WI38 (cell line): ENCODE data around the gene MTFR2.

Source experiments
- H3K4me3 ChIP-seq: 2 replicates; pipeline ENCODE4 v1.5.1; 2011; ENCODE audit warnings: low read depth, mild to moderate bottlenecking, control low read depth, low read length
- CTCF ChIP-seq: IDR thresholded peaks from 2 replicates; pipeline ENCODE4 v1.5.1; 2012; ENCODE audit warnings: low read depth, mild to moderate bottlenecking, control low read depth, low read length

The MTFR2 gene

GRCh38 chr6:136210398-136211165, 39.5 kb downstream of the MTFR2 start:
- no peak for TF ChIP-seq CTCF
- no peak overlapping the region for H3K4me3 ChIP-seq

GRCh38 chr6:136209496-136209895, 40.6 kb downstream of the MTFR2 start:
- no peak overlapping the region for H3K4me3 ChIP-seq
- TF ChIP-seq CTCF: no peak

- H3K4me3 ChIP-seq: no peak overlapping the region
- TF ChIP-seq CTCF: no peak
These were observed 41.3 kb downstream of the MTFR2 start for GRCh38 chr6:136208783-136209182.

GRCh38 chr6:136201732-136202131, 48.4 kb downstream of the MTFR2 start:
- no peak for TF ChIP-seq CTCF
- no peak overlapping the region for H3K4me3 ChIP-seq

- no peak for TF ChIP-seq CTCF
These were observed 57.2 kb downstream of the MTFR2 start for GRCh38 chr6:136192902-136193301.

GRCh38 chr6:136191606-136192312, 58.4 kb downstream of the MTFR2 start:
- TF ChIP-seq CTCF: no peak
- no peak overlapping the region for H3K4me3 ChIP-seq

More at GRCh38 chr6:136192902-136193301, 57.2 kb downstream of the MTFR2 start:
- no peak overlapping the region for H3K4me3 ChIP-seq

DNA sequence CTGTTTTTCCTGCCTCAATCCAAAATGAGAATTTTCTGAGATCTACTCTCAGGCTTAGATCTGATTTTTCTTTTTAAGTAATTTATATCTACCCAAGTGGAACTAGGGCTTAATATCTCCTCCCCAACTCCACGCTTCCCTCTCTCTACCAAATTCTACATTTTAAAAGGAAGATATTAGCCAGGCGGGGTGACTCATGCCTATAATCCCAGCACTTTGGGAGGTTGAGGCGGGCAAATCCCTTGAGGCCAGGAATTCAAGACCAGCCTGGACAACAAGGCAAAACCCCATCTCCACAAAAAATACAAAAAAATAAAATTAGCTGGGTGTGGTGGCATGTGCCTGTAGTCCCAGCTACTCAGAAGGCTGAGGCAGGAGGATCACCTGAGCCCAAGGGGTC, 61.0 kb downstream of the MTFR2 start:
- H3K4me3 ChIP-seq: no peak overlapping the region
- no peak for TF ChIP-seq CTCF
